CD4-positive, alpha-beta T cell (primary cell): ENCODE results near the gene GCK. TPM values are rescaled to one million over a fixed set of nuclear protein-coding genes. Genes with fewer than 3 reads are reported as not detected.

Source experiments
- ATAC-seq: fragments of 200-7000 bp; cut with Tn5 transposase; one replicate; pipeline ENCODE4 v1.10.0; 2022; ENCODE audit warnings: mild to moderate bottlenecking; ENCODE audit not compliant: poor library complexity
- CTCF ChIA-PET: fragments of 350-600 bp; sonication (Branson Sonifier 250); formaldehyde crosslinking; loops from one replicate; lab custom pipeline; 2021; ENCODE audit warnings: antibody characterized with exemption, inconsistent platforms; lab: Charles Lee
- POLR2A ChIA-PET: fragments of 350-600 bp; sonication (Branson Sonifier 250); formaldehyde crosslinking; loops from one replicate; lab custom pipeline; 2021; ENCODE audit warnings: antibody characterized with exemption, inconsistent platforms; lab: Charles Lee
- DNase-seq, 14 experiments: peaks; one replicate each; pipeline ENCODE4 v3.0.0-alpha.2; 2013 to 2020; ENCODE audit warnings: mixed read lengths in 2 of 14
- H3K27ac ChIP-seq, 2 donors: one replicate each; pipeline versions ENCODE4 v1.5.1 to v1.7.0; 2013; ENCODE audit warnings: low read length in 2 of 2, low read depth in 1 of 2, mild to moderate bottlenecking in 1 of 2
- H3K27me3 ChIP-seq, 2 experiments: 1 replicate in 1 of 2; 2 replicates in 1 of 2; pipeline versions ENCODE4 v1.6.1 to v1.7.0; 2013; ENCODE audit warnings: low read length in 2 of 2, control low read depth in 1 of 2, mild to moderate bottlenecking in 1 of 2, moderate library complexity in 1 of 2; ENCODE audit not compliant: insufficient read depth in 2 of 2, control insufficient read depth in 1 of 2
- H3K36me3 ChIP-seq: one replicate; pipeline ENCODE4 v1.6.1; 2013; ENCODE audit warnings: low read length, control low read depth; ENCODE audit not compliant: insufficient read depth
- H3K4me1 ChIP-seq: one replicate; pipeline ENCODE4 v1.6.1; 2013; ENCODE audit warnings: low read length, control low read depth; ENCODE audit not compliant: insufficient read depth
- H3K4me3 ChIP-seq: one replicate; pipeline ENCODE4 v1.5.1; 2013; ENCODE audit warnings: mild to moderate bottlenecking, low read length, moderate library complexity
- H3K9me3 ChIP-seq, 2 experiments: 1 replicate in 1 of 2; 2 replicates in 1 of 2; pipeline versions ENCODE4 v1.6.1 to v1.7.0; 2013; ENCODE audit warnings: low read length in 2 of 2, mild to moderate bottlenecking in 2 of 2, control low read depth in 1 of 2, moderate library complexity in 1 of 2; ENCODE audit not compliant: control insufficient read depth in 1 of 2, insufficient read depth in 1 of 2
- H3K27ac Mint-ChIP-seq: one replicate; pipeline ENCODE4 v1.8.0; 2020; ENCODE audit warnings: mixed read lengths
- H3K27me3 Mint-ChIP-seq: one replicate; pipeline ENCODE4 v1.8.0; 2021; ENCODE audit warnings: mixed read lengths
- H3K36me3 Mint-ChIP-seq: one replicate; pipeline ENCODE4 v1.8.0; 2021; ENCODE audit warnings: low read depth, mixed read lengths
- H3K4me1 Mint-ChIP-seq: one replicate; pipeline ENCODE4 v1.8.0; 2021; ENCODE audit warnings: low read depth, mixed read lengths
- H3K4me3 Mint-ChIP-seq: one replicate; pipeline ENCODE4 v1.8.0; 2020; ENCODE audit warnings: mild to moderate bottlenecking, mixed read lengths
- H3K9me3 Mint-ChIP-seq: one replicate; pipeline ENCODE4 v1.8.0; 2020; ENCODE audit warnings: mixed read lengths
- CTCF ChIP-seq: fragments of 200-600 bp; IDR thresholded peaks from one replicate; pipeline ENCODE4 v1.8.0; 2022; ENCODE audit warnings: antibody characterized with exemption, mild to moderate bottlenecking
- intact Hi-C, 2 experiments: fragments of 100-400 bp; cut with DNase I in 1 of 2; cut with micrococcal nuclease in 1 of 2; formaldehyde crosslinking; loops; one replicate each; pipeline versions ENCODE4 v1.15.1 to v1.9.0; 2023 to 2025; cut with DNase I, micrococcal nuclease
- total RNA-seq, 174 experiments: library from RNA in 2 of 174; stranded (reverse) in 2 of 174; gene quantifications; one replicate each; pipeline ENCODE4 v1.2.3 and lab custom pipeline; 2021 to 2026

Gene GCK
- total RNA-seq, 2 experiments from 2014 or later = 0.47 to 0.71 TPM

DNA sequence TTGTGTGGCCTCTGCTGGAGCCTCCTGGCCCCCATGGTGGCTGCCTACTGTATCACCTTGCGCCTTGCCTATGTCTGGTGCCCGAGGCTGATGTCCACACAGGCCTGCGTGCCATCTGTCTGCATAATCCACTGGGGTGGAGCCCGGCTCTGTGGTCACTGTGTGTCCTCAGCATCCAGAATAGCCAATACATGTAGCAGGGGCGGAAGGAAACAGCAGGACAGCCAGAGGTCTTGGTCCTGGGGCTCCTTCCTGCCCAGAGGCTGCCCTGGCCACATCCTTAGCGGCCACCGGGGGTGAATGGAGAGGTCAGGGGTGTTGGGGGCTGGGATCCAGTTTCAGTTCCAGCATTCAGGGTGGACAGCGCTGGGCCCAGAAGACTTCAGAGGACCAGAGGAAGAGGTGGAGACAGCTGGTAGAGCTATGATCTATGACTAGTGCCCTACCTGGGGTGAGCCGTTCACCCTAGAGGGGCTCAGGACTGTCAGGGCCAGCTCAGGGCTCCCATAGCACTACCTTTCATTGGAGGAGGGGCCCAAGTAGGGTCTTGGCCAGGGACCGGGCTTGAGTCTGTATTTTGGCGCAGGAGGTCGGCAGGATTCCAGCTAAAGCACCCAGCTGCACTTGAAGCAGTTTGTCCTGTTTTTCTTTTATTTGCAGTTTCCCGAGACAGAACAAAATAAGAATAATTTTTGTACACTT, 27.4 kb upstream of the GCK start:
- DNase-seq (no peak), ATAC-seq (no peak)
- intact Hi-C loops = no loop called here
- peaks cover 21% of the 10 kb centered on the region for H3K36me3 ChIP-seq
- H3K36me3 Mint-ChIP-seq = peaks cover 21% of the 10 kb centered on the region
- no peak overlapping the region for H3K27ac Mint-ChIP-seq
- H3K27ac ChIP-seq = no peak overlapping the region
- TF ChIP-seq CTCF = no peak
- H3K4me1 Mint-ChIP-seq = no peaks in the 10 kb centered on the region
- no peak overlapping the region for H3K4me3 ChIP-seq
- ChIA-PET POLR2A (no interaction called here), CTCF (no interaction called here)
- no peaks in the 10 kb centered on the region for H3K4me1 ChIP-seq
- peaks cover 0 to 8% of the 10 kb centered on the region in 2 experiments for H3K9me3 ChIP-seq
- no peak overlapping the region for H3K4me3 Mint-ChIP-seq
- no peaks in the 10 kb centered on the region for H3K27me3 Mint-ChIP-seq
- no peaks in the 10 kb centered on the region for H3K27me3 ChIP-seq
- no peaks in the 10 kb centered on the region for H3K9me3 Mint-ChIP-seq

GRCh38 chr7:44216019-44216418, 26.8 kb upstream of the GCK start:
- no peaks in the 10 kb centered on the region for H3K27me3 Mint-ChIP-seq
- no peaks in the 10 kb centered on the region for H3K9me3 Mint-ChIP-seq
- DNase-seq = no peak
- no peak overlapping the region for H3K27ac Mint-ChIP-seq
- H3K27me3 ChIP-seq = no peaks in the 10 kb centered on the region
- no peak overlapping the region for H3K4me3 ChIP-seq
- no peak for ATAC-seq
- ChIA-PET POLR2A (no interaction called here), CTCF (no interaction called here)
- no peak overlapping the region for H3K27ac ChIP-seq
- TF ChIP-seq CTCF = no peak
- H3K4me1 Mint-ChIP-seq = no peaks in the 10 kb centered on the region
- intact Hi-C loops = no loop called here
- peaks cover 0 to 8% of the 10 kb centered on the region in 2 experiments for H3K9me3 ChIP-seq
- peaks cover 27% of the 10 kb centered on the region for H3K36me3 Mint-ChIP-seq
- H3K36me3 ChIP-seq = peaks cover 27% of the 10 kb centered on the region
- no peak overlapping the region for H3K4me3 Mint-ChIP-seq
- H3K4me1 ChIP-seq = no peaks in the 10 kb centered on the region

DNA sequence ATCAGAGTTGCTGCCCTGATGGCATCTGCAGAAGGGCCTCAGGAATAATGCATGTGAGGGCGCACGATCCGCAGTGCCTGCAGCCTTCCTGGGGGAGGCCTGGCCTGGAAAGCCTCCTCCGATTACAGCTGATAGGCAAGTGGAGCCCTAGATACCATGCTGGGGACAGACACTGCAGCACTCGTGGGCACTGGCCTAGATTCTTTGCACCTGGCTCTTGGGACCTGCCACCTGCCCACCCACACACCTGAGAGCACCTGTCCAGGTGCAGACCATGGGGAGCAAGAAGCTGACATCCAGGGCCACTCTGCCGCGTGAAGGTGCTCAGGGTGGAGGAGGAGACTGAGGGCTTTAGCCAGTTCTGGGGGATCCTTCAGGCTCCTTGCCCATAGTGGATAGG, 26.3 kb upstream of the GCK start:
- Histone ChIP-seq H3K4me3 (no peak overlapping the region), H3K9me3 (peaks cover 0 to 8% of the 10 kb centered on the region in 2 experiments), H3K27me3 (no peaks in the 10 kb centered on the region), H3K4me1 (no peaks in the 10 kb centered on the region), H3K27ac (no peak overlapping the region), H3K36me3 (peaks cover 31% of the 10 kb centered on the region)
- Mint-ChIP-seq H3K4me3 (no peak overlapping the region), H3K36me3 (peaks cover 32% of the 10 kb centered on the region), H3K27ac (no peak overlapping the region), H3K9me3 (no peaks in the 10 kb centered on the region), H3K4me1 (no peaks in the 10 kb centered on the region), H3K27me3 (no peaks in the 10 kb centered on the region)
- POLR2A ChIA-PET = interaction anchor here (0.5 kb wide), 1 partner anchor 281 kb away, joined by 3 read pairs; no protein-coding TSS in a partner anchor
- no peak for TF ChIP-seq CTCF
- ATAC-seq (no peak), DNase-seq (no peak)
- CTCF ChIA-PET = no interaction called here
- intact Hi-C loops = no loop called here
